GM19239 (cell line): ENCODE results near the gene SNCAIP.

Source experiments
- DNase-seq: peaks from one replicate; pipeline ENCODE4 v3.0.0; 2011; ENCODE audit warnings: low spot score; ENCODE audit not compliant: insufficient read length
- FAIRE-seq: peaks from 2 replicates; lab custom pipeline; 2011; peaks lifted over from hg19 to GRCh38; lab: Jason Lieb, UNC

Gene SNCAIP

GRCh38 chr5:122312591-122313406 is 762 bp downstream of the SNCAIP start:
- DNase-seq (no peak), FAIRE-seq (no peak)

DNA sequence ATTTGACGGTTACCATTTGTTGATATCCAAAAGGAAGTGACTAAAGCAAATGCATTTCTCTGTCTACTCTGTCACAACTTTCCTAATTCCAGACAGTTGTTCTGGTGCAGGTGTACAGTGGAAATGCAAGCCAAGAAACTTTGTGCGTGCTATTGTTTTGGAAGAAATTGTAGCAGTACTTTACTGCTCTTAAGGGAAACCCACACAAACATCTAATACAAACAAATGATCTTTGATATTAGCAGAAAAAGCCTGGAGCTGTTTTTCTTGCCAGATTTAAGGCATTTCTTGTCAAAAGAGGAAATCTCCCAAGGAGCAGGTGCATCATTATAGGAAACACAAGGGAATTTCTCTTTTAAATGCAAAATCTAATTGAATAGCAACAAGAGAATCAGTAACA is 2.0 kb downstream of the SNCAIP start:
- DNase-seq (no peak), FAIRE-seq (no peak)

- no peak for FAIRE-seq
- no peak for DNase-seq
Observed at GRCh38 chr5:122315521-122315920, 3.5 kb downstream of the SNCAIP start.

DNA sequence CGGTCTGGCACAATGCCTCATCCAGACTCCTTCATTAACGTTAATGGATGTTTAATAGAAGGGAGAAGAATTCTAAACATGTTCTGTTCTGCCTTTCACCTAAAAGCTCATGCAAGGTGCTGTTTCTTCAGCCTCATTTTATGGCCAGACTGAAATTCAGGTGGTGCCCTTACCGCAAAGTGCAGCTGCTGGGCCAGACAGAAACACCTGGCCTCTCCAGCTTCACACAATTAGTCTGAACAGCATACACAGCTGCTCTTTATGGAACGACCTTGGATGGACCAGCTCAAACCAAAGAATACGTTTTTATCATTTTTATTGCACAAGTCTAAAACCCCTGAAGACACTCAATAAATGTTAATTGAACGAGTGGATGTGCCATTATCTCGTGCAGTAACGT is 4.6 kb downstream of the SNCAIP start:
- DNase-seq (no peak), FAIRE-seq (no peak)

- DNase-seq = no peak
- FAIRE-seq = no peak
Observed at GRCh38 chr5:122319897-122320296, 7.9 kb downstream of the SNCAIP start.

GRCh38 chr5:122321921-122322320 is 9.9 kb downstream of the SNCAIP start:
- DNase-seq (no peak), FAIRE-seq (no peak)

- DNase-seq (no peak), FAIRE-seq (no peak)
Observed at GRCh38 chr5:122322801-122323548, 10.9 kb downstream of the SNCAIP start.

- FAIRE-seq (no peak), DNase-seq (no peak)
Observed at GRCh38 chr5:122323738-122324137, 11.7 kb downstream of the SNCAIP start.

DNA sequence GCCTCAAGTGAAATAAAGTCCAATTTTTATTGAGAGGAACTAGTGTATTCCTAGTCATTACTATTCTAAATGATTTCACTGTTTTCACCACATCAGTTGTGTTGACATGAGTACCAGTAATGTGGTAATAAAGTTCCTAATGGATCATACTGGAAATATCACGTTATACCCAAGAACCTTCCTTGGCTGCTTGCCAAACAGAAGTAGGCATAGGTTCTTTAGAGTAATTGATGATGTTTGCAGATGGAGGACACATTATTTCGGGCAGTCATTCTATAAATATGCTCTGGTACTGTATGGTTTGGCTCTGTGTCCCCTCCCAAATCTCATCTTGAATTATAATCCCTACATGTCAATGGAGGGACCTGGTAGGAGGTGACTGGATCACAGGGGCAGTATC is 15.1 kb downstream of the SNCAIP start:
- FAIRE-seq = no peak
- DNase-seq = no peak

DNA sequence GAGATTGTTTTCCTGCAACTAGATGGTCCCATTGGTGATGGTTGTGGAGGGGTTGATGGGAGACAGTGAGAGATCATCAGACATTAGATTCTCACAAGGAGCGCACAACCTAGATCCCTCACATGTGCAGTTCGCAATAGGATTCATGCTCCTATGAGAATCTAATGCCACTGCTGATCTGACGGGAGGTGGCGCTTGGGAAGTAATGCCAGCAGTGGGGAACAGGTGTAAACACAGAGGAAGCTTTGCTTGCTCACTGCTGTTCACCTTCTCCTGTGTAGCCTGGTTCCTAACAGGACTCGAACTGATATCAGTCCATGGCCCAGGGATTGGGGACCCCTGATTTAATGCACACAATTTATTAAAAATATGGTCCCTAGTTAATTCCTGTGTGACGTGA is 18.8 kb downstream of the SNCAIP start:
- FAIRE-seq (no peak), DNase-seq (no peak)

GRCh38 chr5:122332599-122333555 is 20.8 kb downstream of the SNCAIP start:
- FAIRE-seq = no peak
- DNase-seq = no peak

GRCh38 chr5:122333564-122333963 is 21.5 kb downstream of the SNCAIP start:
- no peak for FAIRE-seq

DNA sequence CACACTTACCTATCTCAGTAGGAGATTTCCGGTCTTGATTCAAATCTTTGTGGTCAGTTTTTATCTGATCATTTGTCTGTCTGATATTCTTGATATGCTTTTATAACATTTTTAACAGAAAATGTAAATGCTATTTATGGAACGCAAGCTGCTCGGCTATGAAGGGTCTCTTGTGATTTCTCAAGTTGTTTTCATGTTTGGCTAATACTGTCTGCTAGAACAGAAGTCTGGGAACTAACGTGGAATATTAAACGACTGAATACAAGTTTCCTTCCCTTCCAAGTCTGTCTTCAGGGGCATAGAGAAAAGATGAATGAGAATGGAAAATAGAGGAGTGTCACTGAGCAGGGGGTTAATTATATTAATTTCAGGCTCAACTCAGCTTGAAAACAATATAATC is 27.6 kb downstream of the SNCAIP start:
- FAIRE-seq (no peak), DNase-seq (no peak)

More at GRCh38 chr5:122333564-122333963, 21.5 kb downstream of the SNCAIP start:
- no peak for DNase-seq

- DNase-seq (no peak), FAIRE-seq (no peak)
Observed at GRCh38 chr5:122341087-122341486, 29.1 kb downstream of the SNCAIP start.

- DNase-seq (no peak), FAIRE-seq (no peak)
Observed at GRCh38 chr5:122342256-122342655, 30.2 kb downstream of the SNCAIP start.

DNA sequence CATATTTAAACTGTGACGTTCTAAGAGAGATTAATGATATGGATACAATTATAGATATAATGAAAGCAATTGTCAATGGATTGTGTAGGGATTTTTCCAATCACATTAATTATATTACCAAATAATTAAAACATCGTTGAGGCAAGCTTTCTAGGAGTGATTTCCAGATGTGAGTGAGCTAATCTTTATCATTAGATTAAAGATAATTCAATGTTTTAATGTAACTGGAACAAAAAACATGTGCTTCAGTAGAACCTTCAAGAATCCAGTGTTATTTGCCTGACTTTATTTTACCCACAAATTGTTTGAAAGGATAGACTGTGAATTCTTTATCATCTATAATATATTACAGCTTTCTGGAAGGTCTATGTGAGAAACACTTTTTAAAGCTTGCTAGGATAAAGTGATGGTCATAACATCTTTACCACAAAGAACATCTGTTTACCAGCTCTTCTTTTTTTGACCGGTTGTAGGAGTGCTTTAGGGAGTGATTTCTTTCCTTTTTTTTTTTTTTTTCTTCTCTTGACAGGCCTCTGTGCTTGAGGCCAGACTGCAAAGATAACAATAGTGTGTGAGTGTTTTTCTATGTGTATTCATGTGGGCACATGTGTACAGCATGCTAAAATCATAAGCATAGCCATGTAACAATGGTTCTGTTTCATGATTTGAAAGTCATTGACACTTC is 35.0 kb downstream of the SNCAIP start:
- DNase-seq (no peak), FAIRE-seq (no peak)

DNA sequence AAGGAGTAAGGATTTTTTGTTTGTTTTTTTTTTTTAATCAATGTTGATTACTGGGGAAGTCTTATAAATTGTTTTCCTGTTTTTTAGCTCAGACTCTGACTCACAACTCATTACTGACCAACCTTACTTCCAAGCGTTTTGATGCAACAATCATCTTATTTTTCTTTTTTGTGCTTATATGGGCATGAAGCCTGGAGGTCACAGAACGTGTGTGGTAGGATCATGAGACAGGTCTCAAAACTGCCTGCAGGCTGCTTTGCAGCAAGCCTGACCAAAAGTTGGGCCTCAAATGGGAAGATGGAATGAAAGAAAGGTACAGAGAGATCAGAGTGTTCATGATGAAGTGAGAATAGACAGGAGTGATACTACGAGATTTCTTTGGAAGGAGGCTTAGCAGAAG is 38.5 kb downstream of the SNCAIP start:
- no peak for DNase-seq
- FAIRE-seq = no peak

DNA sequence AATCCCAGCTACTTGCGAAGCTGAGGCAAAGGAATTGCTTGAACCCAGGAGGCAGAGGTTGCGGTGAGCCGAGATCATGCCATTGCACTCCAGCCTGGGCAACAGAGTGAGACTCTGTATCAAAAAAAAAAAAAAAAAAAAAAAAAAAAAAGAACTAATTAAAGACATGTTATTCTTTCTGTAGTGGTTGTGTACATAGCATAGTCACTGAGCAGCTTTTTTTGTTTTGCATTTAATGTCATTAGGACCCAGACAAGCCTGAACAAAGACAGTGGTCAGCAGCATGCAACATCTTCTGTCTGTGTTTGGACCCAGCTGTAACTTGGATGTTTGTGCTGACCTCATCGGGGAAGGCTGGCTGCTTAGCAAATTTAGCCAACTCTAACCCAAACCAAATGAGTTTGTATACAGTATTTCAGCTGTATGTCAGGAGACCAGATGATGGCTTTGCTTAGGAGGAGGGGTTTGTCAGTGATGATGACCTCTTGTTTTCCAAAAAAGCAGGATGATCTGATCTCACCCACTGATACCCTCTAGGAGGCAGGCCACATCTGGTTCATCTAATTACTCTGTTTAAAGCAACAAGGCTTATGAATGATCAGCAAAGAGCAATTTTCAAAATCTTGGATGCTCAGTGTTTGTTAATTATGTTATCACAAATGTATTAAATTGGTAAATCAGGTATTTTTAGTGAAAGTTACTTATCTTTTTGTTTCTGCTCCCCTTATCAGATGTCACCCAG is 39.5 kb downstream of the SNCAIP start:
- no peak for DNase-seq
- no peak for FAIRE-seq

DNA sequence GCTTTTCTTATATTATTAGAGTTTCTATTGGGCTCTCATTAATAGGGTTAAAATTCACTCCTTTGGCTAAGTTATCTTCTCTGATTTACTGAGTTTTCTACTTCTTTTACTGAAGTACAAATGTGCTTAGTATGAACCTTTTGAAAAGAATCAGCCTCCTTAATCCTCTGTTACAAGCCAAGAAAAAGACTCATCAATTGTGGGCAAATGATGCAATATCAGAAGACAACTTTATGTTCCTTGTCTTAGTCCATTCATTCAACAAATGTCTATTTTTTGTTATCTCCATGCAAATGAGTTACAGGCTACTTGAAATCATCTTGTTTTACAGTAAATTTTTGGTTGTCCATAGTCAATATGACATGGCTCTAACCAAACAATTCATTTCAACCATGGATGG is 40.3 kb downstream of the SNCAIP start:
- DNase-seq (no peak), FAIRE-seq (no peak)
